PFSK-1 (cell line): Measurements from ENCODE around the gene HMCN2.

ENCODE experiments used
- FOXP2 ChIP-seq: optimal IDR thresholded peaks from 2 replicates; pipeline ENCODE3; 2011; ENCODE audit warnings: borderline replicate concordance, control low read depth, inconsistent platforms; ENCODE audit not compliant: insufficient read depth; ENCODE audit errors: extremely low read length, extremely low read depth
- TAF1 ChIP-seq: IDR thresholded peaks from 2 replicates; pipeline ENCODE4 v1.6.1; 2012; ENCODE audit warnings: low read length, control low read depth, borderline replicate concordance; ENCODE audit not compliant: insufficient read depth
- TF ChIP-seq, protein P1 (sequence below), 2 experiments: IDR thresholded peaks; 2 replicates each; pipeline versions ENCODE4 v1.6.1 to v1.8.0; 2011 to 2012; ENCODE audit warnings: low read depth in 2 of 2, low read length in 2 of 2, control low read depth in 1 of 2, inconsistent platforms in 1 of 2, mild to moderate bottlenecking in 1 of 2, moderate library complexity in 1 of 2; ENCODE audit not compliant: insufficient read depth in 1 of 2

DNA sequence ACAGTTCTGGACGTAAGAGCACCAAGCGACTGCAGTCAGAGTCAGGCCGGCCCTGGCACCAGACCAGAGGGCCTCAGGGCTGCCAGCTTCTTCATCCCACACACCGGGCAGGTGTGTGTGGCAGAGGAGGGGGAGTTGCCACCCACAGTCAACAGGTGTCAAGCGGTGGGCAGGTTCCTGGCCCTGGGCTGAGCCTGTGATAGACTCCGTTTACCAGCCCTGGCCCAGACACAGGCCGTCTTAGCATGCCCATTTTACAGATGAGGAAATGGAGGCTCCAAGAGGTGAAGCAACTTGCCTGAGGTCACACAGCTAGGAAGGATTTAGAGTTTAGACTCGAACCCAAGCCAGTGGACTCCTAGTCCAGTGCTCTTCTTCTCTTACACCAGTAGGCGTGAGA is 71.8 kb downstream of the HMCN2 start:
- TF ChIP-seq TAF1 (no peak), FOXP2 (no peak)
- TF ChIP-seq, protein P1, sequence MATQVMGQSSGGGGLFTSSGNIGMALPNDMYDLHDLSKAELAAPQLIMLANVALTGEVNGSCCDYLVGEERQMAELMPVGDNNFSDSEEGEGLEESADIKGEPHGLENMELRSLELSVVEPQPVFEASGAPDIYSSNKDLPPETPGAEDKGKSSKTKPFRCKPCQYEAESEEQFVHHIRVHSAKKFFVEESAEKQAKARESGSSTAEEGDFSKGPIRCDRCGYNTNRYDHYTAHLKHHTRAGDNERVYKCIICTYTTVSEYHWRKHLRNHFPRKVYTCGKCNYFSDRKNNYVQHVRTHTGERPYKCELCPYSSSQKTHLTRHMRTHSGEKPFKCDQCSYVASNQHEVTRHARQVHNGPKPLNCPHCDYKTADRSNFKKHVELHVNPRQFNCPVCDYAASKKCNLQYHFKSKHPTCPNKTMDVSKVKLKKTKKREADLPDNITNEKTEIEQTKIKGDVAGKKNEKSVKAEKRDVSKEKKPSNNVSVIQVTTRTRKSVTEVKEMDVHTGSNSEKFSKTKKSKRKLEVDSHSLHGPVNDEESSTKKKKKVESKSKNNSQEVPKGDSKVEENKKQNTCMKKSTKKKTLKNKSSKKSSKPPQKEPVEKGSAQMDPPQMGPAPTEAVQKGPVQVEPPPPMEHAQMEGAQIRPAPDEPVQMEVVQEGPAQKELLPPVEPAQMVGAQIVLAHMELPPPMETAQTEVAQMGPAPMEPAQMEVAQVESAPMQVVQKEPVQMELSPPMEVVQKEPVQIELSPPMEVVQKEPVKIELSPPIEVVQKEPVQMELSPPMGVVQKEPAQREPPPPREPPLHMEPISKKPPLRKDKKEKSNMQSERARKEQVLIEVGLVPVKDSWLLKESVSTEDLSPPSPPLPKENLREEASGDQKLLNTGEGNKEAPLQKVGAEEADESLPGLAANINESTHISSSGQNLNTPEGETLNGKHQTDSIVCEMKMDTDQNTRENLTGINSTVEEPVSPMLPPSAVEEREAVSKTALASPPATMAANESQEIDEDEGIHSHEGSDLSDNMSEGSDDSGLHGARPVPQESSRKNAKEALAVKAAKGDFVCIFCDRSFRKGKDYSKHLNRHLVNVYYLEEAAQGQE (IDR thresholded peaks at IDR 0.05; ENCODE audit: insufficient read depth in 1 of 2, low read depth in 2 of 2, low read length in 2 of 2): no peak
